ENCODE measurements around the gene UVRAG.

UVRAG gene

DNA sequence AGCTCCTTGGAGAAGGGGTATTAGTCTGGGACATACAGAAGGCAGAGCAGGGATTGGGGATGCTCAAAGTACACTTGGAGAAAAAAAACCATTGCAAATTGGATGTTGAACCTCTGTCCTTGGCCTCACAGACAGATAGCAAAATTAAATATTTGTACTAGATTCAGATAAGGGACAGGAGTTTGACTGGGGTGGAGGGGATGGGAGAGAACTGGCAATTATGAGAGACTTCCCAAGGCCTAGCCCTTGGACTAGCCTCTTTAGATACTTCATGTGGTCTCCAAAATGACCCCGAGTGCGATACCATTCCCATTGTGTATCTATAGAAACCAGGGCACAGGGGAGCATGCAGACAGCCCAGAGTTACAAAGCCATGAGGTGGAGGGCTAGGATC is 30.9 kb upstream of the UVRAG start:
- no peak for DNase-seq

DNA sequence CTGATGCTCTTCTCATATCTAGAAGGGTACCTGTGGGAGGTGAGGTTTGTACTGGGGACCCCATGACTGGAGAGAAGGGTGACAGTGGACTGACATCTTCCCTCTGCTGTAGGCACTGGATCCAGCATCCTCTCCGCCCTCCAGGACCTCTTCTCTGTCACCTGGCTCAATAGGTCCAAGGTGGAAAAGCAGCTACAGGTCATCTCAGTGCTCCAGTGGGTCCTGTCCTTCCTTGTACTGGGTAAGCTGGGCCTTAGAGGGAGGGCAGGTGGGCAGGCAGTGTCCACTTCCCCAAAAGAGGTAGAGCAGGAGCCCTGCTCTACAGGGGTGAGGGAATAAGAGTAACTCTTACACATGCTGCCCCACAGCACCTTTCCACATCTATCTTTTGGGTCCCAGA is 30.5 kb upstream of the UVRAG start:
- DNase-seq = no peak

DNA sequence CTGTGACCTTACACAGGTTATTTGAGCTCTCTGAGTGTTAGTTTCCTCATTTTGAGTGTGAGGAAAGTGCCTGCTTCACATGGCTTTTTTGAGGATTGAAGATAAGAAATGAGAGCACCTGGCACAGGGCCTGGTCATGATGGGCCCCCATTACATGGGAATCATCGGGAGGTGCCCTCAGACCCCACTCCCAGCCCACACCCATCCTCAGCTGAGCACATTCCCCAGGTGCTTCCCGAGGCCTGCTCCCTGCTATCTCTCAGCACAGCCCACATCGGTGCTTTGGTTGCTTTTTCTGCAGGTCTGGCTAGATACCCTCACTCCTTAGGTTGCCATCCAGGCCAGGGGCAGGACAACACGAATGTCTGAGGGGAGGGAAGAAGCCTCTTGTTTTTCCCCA is 29.8 kb upstream of the UVRAG start:
- DNase-seq = no peak

- DNase-seq = no peak
Observed at GRCh38 chr11:75786101-75786736, 28.8 kb upstream of the UVRAG start.

DNA sequence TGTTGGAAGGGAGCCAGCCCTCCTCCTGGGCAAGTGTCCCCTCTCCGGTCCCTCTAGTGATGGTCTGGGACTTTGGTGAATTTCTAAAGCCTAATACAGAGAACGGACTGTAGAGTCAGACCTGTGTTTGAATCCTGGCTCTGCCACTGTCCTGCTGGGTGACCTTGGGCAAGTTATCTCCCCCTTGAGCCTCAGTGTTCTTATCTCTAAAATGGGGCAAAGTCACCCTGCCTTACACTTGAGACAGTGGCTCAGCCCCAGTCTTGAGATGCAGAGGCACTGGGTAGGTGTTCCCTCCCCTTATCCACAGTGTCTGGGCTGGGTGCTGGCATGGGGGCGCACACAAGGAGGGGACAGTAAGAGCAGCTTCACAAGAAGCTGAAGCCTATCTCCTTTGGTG is 25.5 kb upstream of the UVRAG start:
- no peak for DNase-seq

DNA sequence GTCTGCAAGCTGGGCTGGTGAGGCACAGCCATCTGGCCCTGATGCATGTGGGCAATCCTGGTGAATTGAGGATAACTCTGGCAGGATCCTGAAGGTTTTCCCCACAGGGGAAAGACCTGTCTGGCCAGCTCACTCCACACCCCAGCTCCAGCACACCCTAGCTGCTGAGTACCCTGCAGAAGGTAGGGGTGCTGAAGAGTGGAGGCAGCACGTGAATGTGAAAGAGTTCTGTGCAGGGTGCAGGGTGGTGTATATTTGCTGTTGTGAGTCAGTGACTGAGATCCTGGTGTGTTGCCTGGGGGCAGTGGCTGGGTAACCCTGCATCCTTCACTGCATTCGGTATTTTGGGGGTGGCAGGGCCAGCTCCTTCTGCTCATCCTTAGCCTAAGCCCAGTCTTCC is 24.0 kb upstream of the UVRAG start:
- DNase-seq = no peak

- no peak for DNase-seq
Observed at GRCh38 chr11:75792127-75792731, 22.8 kb upstream of the UVRAG start.

DNA sequence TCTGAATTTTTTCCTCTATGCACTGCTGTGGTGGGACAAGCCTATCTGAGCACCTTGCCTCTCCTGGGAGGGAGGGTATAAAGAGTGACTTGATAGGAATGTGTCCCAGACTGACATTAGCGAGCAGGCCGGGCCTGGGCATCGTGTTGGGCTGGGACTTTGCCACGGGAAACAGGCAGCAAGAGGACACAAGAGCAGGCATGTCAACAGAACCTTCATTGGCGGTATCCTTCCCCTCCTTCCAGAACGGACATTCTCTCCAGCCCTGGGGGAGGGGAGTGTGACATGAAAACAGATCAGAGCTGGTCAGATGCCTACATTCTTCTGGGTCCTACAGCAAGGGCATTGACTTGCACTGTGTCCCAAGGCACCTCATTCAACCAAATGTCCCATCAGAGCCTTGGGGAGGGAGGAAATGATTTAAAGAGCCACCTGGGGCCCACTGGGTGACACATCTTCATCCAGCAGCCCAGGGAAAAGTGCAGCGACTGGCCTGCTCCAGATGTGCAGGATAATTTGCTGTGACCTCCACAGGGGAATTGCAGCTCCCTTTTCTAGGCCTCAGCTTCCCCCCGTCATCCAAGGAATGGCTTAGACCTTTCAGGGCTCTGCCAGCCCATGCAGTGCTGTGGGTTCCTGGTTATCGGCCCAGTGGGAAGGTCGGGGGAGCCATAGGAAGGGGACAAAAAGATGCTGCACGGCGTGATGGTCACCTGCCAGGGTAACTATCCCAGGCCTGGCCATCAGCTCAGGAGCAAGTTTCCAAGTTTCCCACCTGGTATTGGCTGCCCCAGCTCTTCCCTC is 21.8 kb upstream of the UVRAG start:
- DNase-seq = no peak

DNA sequence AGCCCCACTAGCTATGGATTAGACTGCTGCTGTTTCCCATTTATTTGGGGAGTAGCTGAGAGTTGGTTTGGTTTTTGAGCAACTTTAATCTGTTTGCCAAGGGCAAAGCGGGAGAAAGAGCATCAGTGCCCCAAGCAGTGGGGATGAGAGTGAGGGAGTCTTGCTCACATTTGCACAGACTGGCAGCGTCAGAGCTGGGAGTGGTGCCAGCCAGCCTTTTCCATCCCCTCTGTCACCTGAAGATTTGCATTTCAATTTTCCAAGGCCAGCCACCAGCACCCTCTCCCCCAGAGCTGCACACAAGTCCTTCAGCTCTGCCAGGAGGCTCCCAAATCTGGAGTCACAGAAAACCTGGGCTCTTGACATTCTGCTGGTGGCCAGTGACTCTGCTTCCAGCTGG is 21.0 kb upstream of the UVRAG start:
- no peak for DNase-seq

GRCh38 chr11:75795276-75796090 is 19.5 kb upstream of the UVRAG start:
- no peak for DNase-seq

DNA sequence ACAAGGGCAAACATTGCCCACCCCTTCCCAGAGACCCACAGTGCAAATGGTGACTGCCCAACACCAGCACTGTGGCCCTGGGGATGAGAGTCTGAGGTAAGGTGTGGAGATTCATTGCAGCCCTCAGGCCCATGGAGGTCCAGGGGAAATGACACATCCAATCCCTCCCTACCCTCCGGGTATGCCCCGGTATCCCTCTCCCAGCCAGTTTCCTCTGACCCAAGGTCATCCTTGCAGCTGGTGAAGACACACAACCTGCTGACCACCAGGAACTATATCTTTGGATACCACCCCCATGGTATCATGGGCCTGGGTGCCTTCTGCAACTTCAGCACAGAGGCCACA is 18.9 kb upstream of the UVRAG start:
- DNase-seq = no peak

DNA sequence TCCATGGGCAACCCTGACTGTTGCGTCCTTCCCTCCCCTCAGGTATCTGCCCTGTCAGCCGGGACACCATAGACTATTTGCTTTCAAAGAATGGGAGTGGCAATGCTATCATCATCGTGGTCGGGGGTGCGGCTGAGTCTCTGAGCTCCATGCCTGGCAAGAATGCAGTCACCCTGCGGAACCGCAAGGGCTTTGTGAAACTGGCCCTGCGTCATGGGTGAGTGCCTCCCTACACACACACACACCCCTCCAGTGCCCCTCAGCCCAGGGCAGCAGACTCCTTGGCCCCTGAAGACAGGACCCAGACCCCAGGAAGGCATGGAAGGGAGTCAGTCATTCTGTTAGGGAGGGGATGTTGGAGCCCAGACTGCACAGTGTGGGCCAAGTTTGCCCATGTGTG is 17.9 kb upstream of the UVRAG start:
- no peak for DNase-seq

GRCh38 chr11:75797792-75798191 is 17.2 kb upstream of the UVRAG start:
- DNase-seq = no peak

GRCh38 chr11:75800136-75800675 is 14.8 kb upstream of the UVRAG start:
- DNase-seq = no peak

- DNase-seq = no peak
Observed at GRCh38 chr11:75800728-75801361, 14.2 kb upstream of the UVRAG start.

- no peak for DNase-seq
Observed at GRCh38 chr11:75801362-75802020, 13.5 kb upstream of the UVRAG start.

DNA sequence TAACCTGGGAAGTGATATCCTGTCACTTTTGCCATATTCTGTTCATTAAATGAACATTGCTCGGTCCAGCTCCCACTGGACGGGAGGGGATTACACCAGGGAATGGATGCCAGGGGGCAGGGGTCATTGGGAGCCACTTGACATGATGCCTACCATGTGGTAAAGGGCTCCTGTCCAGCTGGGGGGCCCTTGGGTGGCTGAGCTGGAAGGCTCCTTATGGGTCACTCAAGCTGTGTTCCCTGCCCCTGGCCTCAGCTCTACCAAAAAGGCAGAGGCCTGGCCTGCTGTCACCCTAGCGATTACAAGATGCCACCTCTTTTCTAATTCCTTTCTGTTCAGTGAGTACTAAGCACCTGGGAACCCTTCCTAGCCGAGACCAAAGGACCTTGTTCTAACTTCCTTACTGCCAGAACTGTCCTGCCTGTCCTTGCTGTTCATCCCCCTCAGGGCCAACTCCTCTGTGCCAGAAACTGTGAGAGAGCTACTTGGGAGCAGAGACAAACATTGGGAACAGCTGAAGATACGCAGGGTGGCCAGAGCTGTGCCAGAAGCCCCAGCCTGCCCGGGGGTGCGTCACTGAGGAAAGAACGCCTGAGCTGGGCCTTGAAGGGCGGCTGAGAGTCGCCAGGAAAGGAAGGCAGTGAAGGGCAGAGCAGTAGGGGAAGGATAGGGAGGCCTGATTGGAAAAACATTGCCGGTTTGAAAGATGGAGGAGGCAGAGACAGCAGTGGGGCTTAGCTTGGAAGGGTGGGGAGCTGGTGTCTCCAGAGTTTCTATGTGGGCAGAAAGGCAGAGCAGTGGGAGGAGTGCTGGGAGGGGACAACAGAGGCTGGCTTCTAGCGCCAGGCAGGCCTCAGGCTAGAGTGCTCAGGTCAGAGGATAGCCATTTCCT is 12.7 kb upstream of the UVRAG start:
- no peak for DNase-seq

- no peak for DNase-seq
Observed at GRCh38 chr11:75802913-75803820, 11.8 kb upstream of the UVRAG start.

DNA sequence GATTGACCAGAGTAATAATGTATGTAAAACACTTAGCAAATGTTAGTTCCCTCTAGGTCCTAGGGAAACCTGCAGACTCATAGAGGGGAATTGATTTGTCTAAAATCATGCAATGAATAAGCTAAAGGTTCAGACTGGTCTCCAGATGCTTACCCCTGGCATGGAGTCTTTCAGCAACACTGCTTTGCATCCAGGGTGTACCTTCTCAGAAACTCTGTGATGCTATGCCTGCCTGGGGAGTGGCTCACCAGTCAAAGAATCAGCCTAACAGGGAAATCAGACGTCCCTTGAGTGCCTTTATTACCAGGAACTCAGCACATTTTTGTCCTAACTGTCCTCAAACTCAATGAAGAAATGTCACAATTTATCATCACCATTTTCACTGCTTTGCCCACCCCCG is 5.9 kb upstream of the UVRAG start:
- DNase-seq = no peak

DNA sequence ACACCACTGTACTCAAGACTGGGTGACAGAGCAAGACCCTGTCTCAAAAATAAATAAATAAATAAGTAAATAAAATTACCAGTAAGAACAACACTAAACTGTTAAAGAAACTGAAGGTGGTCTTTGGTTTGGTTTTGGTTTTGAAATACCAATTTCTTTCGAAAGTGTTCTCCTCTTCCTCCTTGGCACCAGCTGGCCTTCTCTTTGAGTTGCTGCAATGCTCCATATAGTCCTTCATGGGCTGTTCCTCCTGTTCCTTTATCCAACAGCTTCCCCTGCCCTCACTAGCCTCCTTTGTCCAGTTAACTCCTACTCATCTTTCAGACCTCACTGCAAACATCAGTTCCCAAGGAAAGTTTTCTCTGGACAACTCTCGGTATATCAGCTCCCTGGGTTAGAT is 5.0 kb upstream of the UVRAG start:
- no peak for DNase-seq

Data from NCI-H1417 treated with DMSO at 0.1 percent for 48 hours (cell line).